HG03521 (cell line): Measurements from ENCODE around the gene FREM1.

ENCODE experiments used
- ATAC-seq: cut with Tn5 transposase; IDR thresholded peaks from one replicate; pipeline ENCODE4 v1.9.1; 2021; ENCODE audit warnings: mild to moderate bottlenecking, moderate library complexity; ENCODE audit not compliant: unreplicated experiment

The FREM1 gene

GRCh38 chr9:14766299-14766698 is 143.9 kb downstream of the FREM1 start:
- no peak for ATAC-seq

DNA sequence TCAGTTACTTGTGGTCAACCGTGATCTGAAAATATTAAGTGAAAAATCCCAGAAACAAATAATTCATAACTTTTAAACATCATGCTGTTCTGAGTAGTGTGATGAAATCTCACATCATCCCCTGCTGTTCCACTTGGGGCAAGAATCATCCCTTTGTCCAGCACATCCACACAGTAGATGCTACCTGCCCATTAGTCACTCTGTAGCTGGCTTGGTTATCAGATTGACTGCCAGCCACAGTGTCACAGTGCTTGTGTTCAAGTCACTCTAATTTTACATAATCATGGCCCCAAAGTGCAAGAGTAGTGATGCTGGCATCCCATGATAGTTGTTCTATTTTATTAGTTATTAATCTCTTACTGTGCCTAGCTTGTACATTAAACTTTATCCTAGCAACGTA is 148.6 kb downstream of the FREM1 start:
- ATAC-seq, result no peak

DNA sequence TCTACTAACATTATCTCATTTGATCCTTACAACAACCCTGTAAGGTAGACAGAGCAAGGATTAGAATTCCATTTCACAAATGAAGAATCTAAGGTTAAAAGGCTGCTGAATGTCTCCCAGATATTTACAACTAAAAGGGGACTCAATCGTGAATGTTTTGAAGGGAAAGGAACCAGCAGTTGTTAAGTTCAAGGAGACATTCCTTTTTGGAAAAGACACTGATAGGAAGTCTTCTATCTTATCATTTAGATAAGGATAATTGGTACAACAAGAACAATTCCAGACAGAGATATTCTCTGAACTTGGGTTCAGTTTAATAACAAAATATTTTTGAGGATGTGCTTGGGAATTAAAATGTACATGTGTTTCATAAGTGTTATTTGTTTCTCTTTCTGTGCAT is 150.2 kb downstream of the FREM1 start:
- no peak for ATAC-seq

DNA sequence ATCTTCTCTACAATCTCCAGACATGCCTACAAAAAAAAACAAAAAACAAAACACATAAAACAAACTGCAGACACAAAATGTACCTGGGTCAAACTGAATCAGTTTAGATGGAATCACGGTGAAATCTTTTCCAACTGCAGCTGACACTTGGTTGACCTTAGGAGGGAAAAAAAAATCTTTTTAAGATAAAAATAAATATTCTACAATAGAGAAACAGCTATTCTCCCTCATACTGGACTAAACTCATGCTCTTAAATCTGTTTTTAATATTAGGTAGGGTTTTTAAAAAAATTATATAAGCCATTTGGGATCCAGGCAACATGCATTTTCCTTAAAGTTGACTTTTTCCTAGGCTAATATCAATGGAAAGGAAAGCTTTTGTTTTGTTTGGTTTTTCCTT is 153.9 kb downstream of the FREM1 start:
- ATAC-seq, result no peak

DNA sequence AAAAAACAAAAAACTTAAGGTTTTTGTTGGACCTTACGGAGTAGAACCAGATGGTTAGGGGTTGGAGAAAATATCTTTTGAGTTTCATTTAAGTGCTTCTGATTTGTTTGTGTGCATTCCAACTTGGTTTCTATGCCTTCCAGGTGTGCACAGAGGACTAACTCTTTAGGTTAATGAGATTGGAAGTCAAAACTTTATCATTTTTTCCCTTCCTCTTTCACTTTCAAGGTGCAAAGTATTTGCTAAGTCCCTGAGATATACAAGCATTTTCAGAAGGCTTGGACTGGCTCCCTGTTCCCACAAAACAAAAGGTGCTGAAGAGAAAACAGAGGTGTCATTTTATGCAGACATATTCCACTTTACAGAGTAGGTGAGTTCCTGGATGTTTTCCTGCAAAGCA is 157.4 kb downstream of the FREM1 start:
- no peak for ATAC-seq

GRCh38 chr9:14752271-14752670 is 158.0 kb downstream of the FREM1 start:
- no peak for ATAC-seq

DNA sequence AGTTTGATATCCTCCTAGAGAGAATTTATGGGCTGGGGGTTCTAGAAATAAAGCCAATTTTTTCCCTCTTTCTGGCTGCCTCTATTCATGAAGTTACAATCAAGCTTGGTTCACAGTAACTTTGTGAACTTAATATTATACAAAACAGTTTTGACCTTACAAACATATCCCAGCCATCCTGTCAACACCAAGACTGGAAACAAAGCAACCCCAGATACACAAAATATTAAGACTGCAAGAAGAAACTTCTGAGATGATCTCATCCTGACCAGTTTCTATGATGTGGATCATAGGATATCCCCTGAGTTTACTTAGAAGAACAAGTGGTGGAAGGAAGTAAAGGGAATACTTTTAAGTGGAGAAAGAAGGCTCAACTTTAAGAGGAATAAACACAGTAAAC is 159.4 kb downstream of the FREM1 start:
- ATAC-seq, result no peak

DNA sequence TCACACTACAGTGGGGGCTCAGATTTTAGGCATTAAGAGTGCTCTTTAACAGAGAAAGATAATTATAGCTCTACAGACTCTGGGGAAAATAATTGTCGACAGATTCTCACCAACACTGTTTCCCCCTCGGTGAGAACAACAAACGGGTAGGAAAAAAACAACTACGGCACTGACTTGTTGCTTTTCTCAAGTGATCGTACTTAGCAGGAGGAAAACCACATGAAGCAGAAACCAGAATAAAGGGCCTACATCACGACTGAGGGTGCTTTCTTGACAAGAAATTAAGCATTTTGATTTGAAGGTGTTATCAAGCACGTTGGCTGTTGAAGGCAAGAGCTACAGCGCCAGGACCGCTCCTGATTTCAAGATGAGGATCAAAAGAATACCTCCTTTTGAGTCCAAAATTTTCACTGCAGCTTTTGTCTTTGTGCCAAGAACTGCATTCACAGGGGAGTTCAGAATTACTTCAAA is 160.5 kb downstream of the FREM1 start:
- no peak for ATAC-seq

DNA sequence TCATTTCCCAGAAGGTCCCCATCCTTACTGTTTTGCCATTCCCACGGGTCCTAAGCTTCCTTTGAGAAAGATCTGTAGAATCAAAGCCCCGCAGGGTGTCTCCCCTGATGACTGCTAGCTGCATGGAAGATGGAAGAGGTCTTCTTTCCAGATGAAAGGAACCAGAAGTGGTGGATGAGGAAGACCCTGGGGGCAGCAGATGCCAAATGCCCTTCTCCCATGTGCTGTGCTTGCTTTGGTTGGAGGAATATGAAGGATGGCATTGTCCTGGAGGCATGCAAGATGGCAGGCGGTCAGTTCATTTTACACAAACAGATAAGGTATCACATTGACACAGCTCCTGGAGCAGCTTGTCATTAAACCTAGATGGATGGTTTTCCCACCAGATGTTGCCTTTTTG is 161.9 kb downstream of the FREM1 start:
- no peak for ATAC-seq

- ATAC-seq, result no peak
These were observed 163.1 kb downstream of the FREM1 start for GRCh38 chr9:14747111-14747510.

- no peak for ATAC-seq
These were observed 163.6 kb downstream of the FREM1 start for GRCh38 chr9:14746626-14747025.

DNA sequence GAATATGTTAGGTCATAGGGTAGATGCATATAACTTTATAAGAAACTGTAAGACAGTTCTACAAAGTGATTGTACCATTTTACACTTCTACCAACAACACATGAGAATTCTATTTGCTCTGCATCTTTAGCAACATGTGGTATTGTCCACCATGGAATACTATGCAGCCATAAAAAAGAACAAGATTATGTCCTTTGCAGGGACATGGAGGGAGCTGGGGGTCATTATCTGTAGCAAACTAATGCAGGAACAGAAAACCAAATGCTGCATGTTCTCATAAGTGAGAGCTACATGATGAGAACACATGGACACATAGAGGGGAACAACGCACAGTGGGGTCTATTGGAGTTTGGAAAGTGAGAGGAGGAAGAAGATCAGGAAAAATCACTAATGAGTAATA is 165.5 kb downstream of the FREM1 start:
- no peak for ATAC-seq

DNA sequence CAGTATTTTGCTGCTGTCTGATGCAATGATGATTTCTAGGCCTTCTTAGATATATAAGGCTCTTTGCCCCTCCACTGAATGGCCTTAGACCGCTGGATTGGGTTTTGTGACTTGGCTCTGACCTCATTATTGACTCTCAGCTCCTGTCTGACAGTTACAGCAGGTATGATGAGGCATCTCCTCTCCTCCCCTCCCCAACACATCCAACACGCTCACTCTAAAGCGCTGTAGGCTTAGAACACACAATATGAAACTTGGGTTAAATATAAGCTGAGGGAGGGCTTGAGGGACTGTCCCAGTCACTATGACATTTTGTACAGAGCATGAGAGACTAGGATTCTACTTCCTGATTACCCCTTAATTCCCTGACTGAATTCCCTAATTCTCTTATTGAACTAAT is 168.9 kb downstream of the FREM1 start:
- ATAC-seq, result no peak

DNA sequence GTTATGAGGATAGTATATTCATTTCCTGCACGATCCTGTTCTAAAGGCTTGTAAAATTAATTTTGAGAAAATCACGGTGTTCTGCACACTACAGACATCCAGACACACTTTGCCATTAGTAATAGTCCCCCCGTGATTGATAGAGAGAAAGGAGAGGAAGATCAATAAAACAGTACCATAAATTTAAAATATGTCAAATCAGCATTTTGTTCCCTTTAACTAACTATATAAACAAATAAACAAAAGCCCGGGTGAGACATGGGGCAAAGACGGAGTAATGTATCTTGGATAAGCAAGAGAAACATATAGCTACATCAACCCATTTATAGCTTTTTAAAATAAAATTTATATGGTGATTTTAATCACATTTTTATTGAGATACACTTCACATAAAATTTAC is 177.1 kb downstream of the FREM1 start:
- ATAC-seq, result no peak

GRCh38 chr9:14731294-14731981 is 178.8 kb downstream of the FREM1 start:
- no peak for ATAC-seq

DNA sequence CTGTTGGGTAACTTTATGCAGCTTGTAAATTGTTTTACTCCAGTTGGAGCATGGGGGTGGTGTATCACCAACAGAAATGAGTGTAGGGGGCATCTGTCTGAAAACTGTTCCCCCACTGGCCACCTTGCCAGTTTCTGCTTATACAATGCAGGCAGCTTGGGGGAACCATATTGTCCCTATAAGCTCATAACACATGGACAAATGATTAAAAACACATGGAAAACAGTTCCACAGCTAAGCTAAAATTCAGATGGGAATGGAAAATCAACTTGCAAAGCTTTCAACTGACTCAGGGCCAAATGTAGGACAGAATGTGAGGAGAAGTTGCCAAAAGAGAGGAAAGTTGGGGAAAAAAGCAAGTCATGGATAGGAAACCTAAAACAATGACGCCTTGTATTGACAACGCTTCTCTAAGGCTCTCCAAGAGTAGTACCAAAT is 179.7 kb downstream of the FREM1 start:
- no peak for ATAC-seq

GRCh38 chr9:14723301-14723700 is 186.9 kb downstream of the FREM1 start:
- ATAC-seq, result no peak

- ATAC-seq, result no peak
These were observed 187.7 kb downstream of the FREM1 start, which contains the start of gene CER1 for GRCh38 chr9:14722391-14723035. TSS of gene CER1 (minus strand) at chr9:14722733. CDS start at chr9:14722672, 61 bp downstream.

DNA sequence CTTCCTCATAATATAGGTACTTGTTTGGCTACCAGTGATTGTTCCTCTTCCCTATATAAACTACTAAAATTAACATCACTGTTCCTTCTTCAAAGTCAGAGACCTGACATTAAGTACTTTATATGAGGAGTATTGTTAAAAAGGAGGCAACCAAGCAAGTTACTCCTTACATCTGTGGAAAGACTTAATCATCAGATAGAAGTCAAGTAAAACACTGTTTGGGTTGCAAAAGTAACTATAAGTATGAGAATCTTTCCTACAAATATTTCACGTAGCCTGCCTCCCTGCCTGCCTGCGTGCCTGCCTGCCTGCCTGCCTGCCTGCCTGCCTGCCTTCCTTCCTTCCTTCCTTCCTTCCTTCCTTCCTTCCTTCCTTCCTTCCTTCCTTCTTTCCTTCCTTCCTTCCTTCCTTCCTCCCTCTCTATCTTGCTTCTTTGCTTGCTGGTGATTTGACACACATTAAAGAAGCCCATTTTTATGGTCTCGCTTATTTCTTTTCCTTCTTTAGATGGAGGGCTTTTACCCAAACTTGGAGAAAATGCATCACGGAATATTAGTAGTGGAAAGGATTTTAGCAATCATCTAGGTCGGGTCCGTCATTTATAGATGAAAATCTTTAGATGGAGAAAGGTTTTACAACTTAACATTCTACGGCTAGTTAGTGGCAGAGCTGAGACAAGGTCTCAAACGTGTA is 190.9 kb downstream of the FREM1 start:
- no peak for ATAC-seq

DNA sequence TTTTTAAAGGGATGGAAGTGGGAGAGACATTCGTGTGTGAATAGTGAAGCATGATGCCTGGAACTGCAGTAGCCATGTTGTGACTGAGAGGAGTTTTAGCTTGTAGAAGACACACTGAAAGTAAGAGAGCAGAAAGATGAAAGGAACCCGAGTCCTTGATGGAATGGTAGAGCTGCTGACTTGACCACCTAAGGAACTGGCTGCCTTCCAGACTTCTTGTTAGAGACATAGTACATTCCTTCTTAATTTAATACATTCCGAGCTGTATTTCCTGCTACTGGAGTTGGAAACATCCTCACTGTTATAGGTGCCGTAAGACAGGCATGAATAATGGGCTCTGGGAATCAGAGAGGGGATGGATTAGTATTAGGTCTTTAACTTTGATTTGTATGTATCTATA is 195.1 kb downstream of the FREM1 start:
- no peak for ATAC-seq

- ATAC-seq, result no peak
These were observed 197.0 kb downstream of the FREM1 start for GRCh38 chr9:14713187-14713767.

- no peak for ATAC-seq
These were observed 199.4 kb downstream of the FREM1 start for GRCh38 chr9:14710804-14711203.
